Activated T-cell treated with anti-CD3 and anti-CD28 coated beads, Interleukin-2, amount 50 U/mL, for 1 hour (primary cell): ENCODE results near the gene CDHR2.

Experiments
- DNase-seq: peaks from one replicate; pipeline ENCODE4 v3.0.0-alpha.2; 2020

CDHR2 gene

GRCh38 chr5:176548967-176549444, at the start of gene CDHR2:
Gene CDHR2 (plus strand): TSS chr5:176549342. CDS start chr5:176565353, 16,011 bp downstream.
- no peak for DNase-seq

GRCh38 chr5:176500511-176500910, 48.6 kb upstream of the CDHR2 start:
- no peak for DNase-seq

- no peak for DNase-seq
Measured at GRCh38 chr5:176501333-176501732, 47.8 kb upstream of the CDHR2 start.

GRCh38 chr5:176503496-176503895, 45.6 kb upstream of the CDHR2 start:
- DNase-seq: no peak

GRCh38 chr5:176507911-176508310, 41.2 kb upstream of the CDHR2 start:
- no peak for DNase-seq

- no peak for DNase-seq
Measured at GRCh38 chr5:176508603-176509002, 40.5 kb upstream of the CDHR2 start.

- no peak for DNase-seq
Measured at GRCh38 chr5:176513788-176514187, 35.4 kb upstream of the CDHR2 start.

GRCh38 chr5:176514244-176514950, 34.7 kb upstream of the CDHR2 start:
- DNase-seq: no peak

- DNase-seq: no peak
Measured at GRCh38 chr5:176515396-176515795, 33.7 kb upstream of the CDHR2 start.

GRCh38 chr5:176517053-176517661, 32.0 kb upstream of the CDHR2 start:
- DNase-seq: no peak

GRCh38 chr5:176519810-176520720, 29.1 kb upstream of the CDHR2 start:
- no peak for DNase-seq

- DNase-seq: no peak
Measured at GRCh38 chr5:176521286-176521685, 27.9 kb upstream of the CDHR2 start.

GRCh38 chr5:176521699-176522263, 27.4 kb upstream of the CDHR2 start:
- no peak for DNase-seq

- DNase-seq: no peak
Measured at GRCh38 chr5:176524138-176524537, 25.0 kb upstream of the CDHR2 start.

GRCh38 chr5:176524987-176525386, 24.2 kb upstream of the CDHR2 start:
- DNase-seq: no peak

GRCh38 chr5:176525677-176526076, 23.5 kb upstream of the CDHR2 start:
- DNase-seq: no peak

GRCh38 chr5:176526462-176526861, 22.7 kb upstream of the CDHR2 start:
- DNase-seq: no peak

- no peak for DNase-seq
Measured at GRCh38 chr5:176527246-176528222, 21.6 kb upstream of the CDHR2 start.

- no peak for DNase-seq
Measured at GRCh38 chr5:176528301-176528700, 20.8 kb upstream of the CDHR2 start.

- DNase-seq: no peak
Measured at GRCh38 chr5:176528761-176529115, 20.4 kb upstream of the CDHR2 start.

- DNase-seq: no peak
Measured at GRCh38 chr5:176529116-176529740, 19.9 kb upstream of the CDHR2 start.

GRCh38 chr5:176529741-176530141, 19.4 kb upstream of the CDHR2 start:
- DNase-seq: peak; percentile 63
